H1 (cell line): ENCODE measurements around the gene SNRPE. TPM values are rescaled to one million over a fixed set of nuclear protein-coding genes. Genes with fewer than 3 reads are reported as not detected.

Source experiments
- CTCF ChIA-PET: fragments of 300-600 bp; sonication (Branson Sonifier 250); formaldehyde crosslinking; loops from one replicate; lab custom pipeline; 2021; ENCODE audit not compliant: partially characterized antibody; lab: Charles Lee
- POLR2A ChIA-PET: fragments of 300-600 bp; sonication (Branson Sonifier 250); formaldehyde crosslinking; loops from one replicate; lab custom pipeline; 2021; ENCODE audit warnings: inconsistent platforms; ENCODE audit not compliant: partially characterized antibody; lab: Charles Lee
- DNase-seq, 2 experiments: peaks; one replicate each; pipeline versions ENCODE4 v3.0.0 to v3.0.0-alpha.2; 2010 to 2022; ENCODE audit warnings: low spot score in 2 of 2, low read depth in 1 of 2, mixed read lengths in 1 of 2
- FAIRE-seq: peaks from 2 replicates; lab custom pipeline; 2011; peaks lifted over from hg19 to GRCh38; lab: Jason Lieb, UNC
- H2AFZ ChIP-seq: 2 replicates; pipeline ENCODE4 v1.8.1; 2012; ENCODE audit warnings: low read length, inconsistent platforms
- H2AK5ac ChIP-seq: 2 replicates; pipeline ENCODE4 v1.6.1; 2013; ENCODE audit warnings: low read depth, low read length
- H2BK120ac ChIP-seq: replicated peaks from 2 replicates; pipeline ENCODE3; 2013; ENCODE audit warnings: low read depth, low read length, inconsistent platforms
- H2BK12ac ChIP-seq: 2 replicates; pipeline ENCODE4 v1.6.1; 2013; ENCODE audit warnings: low read depth, low read length
- H2BK15ac ChIP-seq: 2 replicates; pipeline ENCODE4 v1.6.1; 2013; ENCODE audit warnings: low read length
- H2BK20ac ChIP-seq: 2 replicates; pipeline ENCODE4 v1.6.1; 2013; ENCODE audit warnings: low read length
- H2BK5ac ChIP-seq: 2 replicates; pipeline ENCODE4 v1.6.1; 2013; ENCODE audit warnings: low read depth, low read length
- H3K14ac ChIP-seq: 2 replicates; pipeline ENCODE4 v1.6.1; 2013; ENCODE audit warnings: inconsistent platforms; ENCODE audit not compliant: insufficient read length
- H3K18ac ChIP-seq: 2 replicates; pipeline ENCODE4 v1.6.1; 2013; ENCODE audit warnings: low read length; ENCODE audit errors: extremely low read depth
- H3K23ac ChIP-seq: 2 replicates; pipeline ENCODE4 v1.6.1; 2013; ENCODE audit warnings: inconsistent platforms; ENCODE audit not compliant: insufficient read length
- H3K23me2 ChIP-seq: 2 replicates; pipeline ENCODE4 v1.6.1; 2013; ENCODE audit warnings: low read depth, low read length
- H3K27ac ChIP-seq: 2 replicates; pipeline ENCODE4 v1.6.1; 2011; ENCODE audit warnings: low read depth, low read length, inconsistent platforms
- H3K27me3 ChIP-seq, 4 experiments: replicated peaks in 1 of 4; 1 replicate in 1 of 4; 2 replicates in 3 of 4; pipeline versions ENCODE4 v1.6.1 to v1.8.1; 2011 to 2013; ENCODE audit warnings: low read length in 3 of 4, mild to moderate bottlenecking in 3 of 4, inconsistent platforms in 2 of 4, mixed read lengths in 2 of 4, moderate library complexity in 1 of 4; ENCODE audit not compliant: control insufficient read depth in 3 of 4, insufficient read depth in 3 of 4; ENCODE audit errors: extremely low read depth in 1 of 4
- H3K36me3 ChIP-seq, 4 experiments: 2 replicates each; pipeline versions ENCODE4 v1.6.1 to v1.8.1; 2011 to 2013; ENCODE audit warnings: mild to moderate bottlenecking in 4 of 4, low read length in 3 of 4, moderate library complexity in 2 of 4, control low read depth in 1 of 4, inconsistent platforms in 1 of 4; ENCODE audit not compliant: insufficient read depth in 4 of 4, control insufficient read depth in 2 of 4
- H3K4ac ChIP-seq: replicated peaks from 2 replicates; pipeline ENCODE3; 2013; ENCODE audit warnings: low read length, low read depth, mixed read lengths, inconsistent platforms; ENCODE audit not compliant: insufficient read length
- H3K4me1 ChIP-seq, 4 experiments: replicated peaks in 1 of 4; 1 replicate in 1 of 4; 2 replicates in 3 of 4; pipeline versions ENCODE4 v1.6.1 to v1.8.1; 2011 to 2013; ENCODE audit warnings: low read length in 3 of 4, inconsistent platforms in 2 of 4, mixed read lengths in 1 of 4; ENCODE audit not compliant: insufficient read depth in 4 of 4, control insufficient read depth in 3 of 4
- H3K4me2 ChIP-seq, 2 experiments: 2 replicates each; pipeline versions ENCODE4 v1.6.1 to v1.8.1; 2011 to 2013; ENCODE audit warnings: low read depth in 2 of 2, low read length in 2 of 2, control low read depth in 1 of 2, inconsistent platforms in 1 of 2, mild to moderate bottlenecking in 1 of 2; ENCODE audit not compliant: insufficient read depth in 1 of 2
- H3K4me3 ChIP-seq, 4 experiments: fragments of 200-600, 300-600 bp in 1 of 4; sonication (generic), shearing (Covaris generic), sonication (Bioruptor Twin) in 1 of 4; 2 replicates each; pipeline versions ENCODE4 v1.5.1 to v1.8.1; 2011 to 2016; ENCODE audit warnings: low read length in 4 of 4, low read depth in 3 of 4, control low read depth in 2 of 4, inconsistent platforms in 2 of 4, mild to moderate bottlenecking in 2 of 4, mixed read lengths in 1 of 4, moderate library complexity in 1 of 4; ENCODE audit not compliant: insufficient read depth in 2 of 4; ENCODE audit errors: extremely low read depth in 1 of 4
- H3K56ac ChIP-seq: replicated peaks from 2 replicates; pipeline ENCODE3; 2013; ENCODE audit warnings: low read depth, mild to moderate bottlenecking, mixed read lengths, low read length, inconsistent platforms; ENCODE audit not compliant: insufficient read length
- H3K79me1 ChIP-seq: 2 replicates; pipeline ENCODE4 v1.6.1; 2013; ENCODE audit warnings: low read depth, low read length, control low read depth
- H3K79me2 ChIP-seq, 2 experiments: 2 replicates each; pipeline versions ENCODE4 v1.6.1 to v1.8.1; 2012 to 2013; ENCODE audit warnings: low read length in 2 of 2, mild to moderate bottlenecking in 2 of 2, inconsistent platforms in 1 of 2; ENCODE audit not compliant: insufficient read depth in 2 of 2, control insufficient read depth in 1 of 2
- H3K9ac ChIP-seq, 4 experiments: replicated peaks in 1 of 4; 1 replicate in 1 of 4; 2 replicates in 3 of 4; pipeline versions ENCODE4 v1.6.1 to v1.8.1; 2011 to 2013; ENCODE audit warnings: low read depth in 3 of 4, low read length in 3 of 4, control low read depth in 2 of 4, mild to moderate bottlenecking in 2 of 4, moderate library complexity in 2 of 4, inconsistent platforms in 1 of 4; ENCODE audit errors: extremely low read depth in 1 of 4
- H3K9me3 ChIP-seq, 2 experiments: 2 replicates each; pipeline versions ENCODE4 v1.6.1 to v1.8.1; 2012 to 2013; ENCODE audit warnings: mild to moderate bottlenecking in 2 of 2, moderate library complexity in 2 of 2, control low read depth in 1 of 2, inconsistent platforms in 1 of 2, low read depth in 1 of 2, low read length in 1 of 2, mixed read lengths in 1 of 2; ENCODE audit not compliant: insufficient read depth in 2 of 2
- H4K20me1 ChIP-seq, 2 experiments: replicated peaks in 1 of 2; 2 replicates each; pipeline versions ENCODE3 to v1.8.1; 2011 to 2013; ENCODE audit warnings: inconsistent platforms in 2 of 2, low read length in 2 of 2, mild to moderate bottlenecking in 1 of 2; ENCODE audit not compliant: insufficient read depth in 2 of 2, control insufficient read depth in 1 of 2
- H4K5ac ChIP-seq: 2 replicates; pipeline ENCODE4 v1.6.1; 2013; ENCODE audit warnings: low read length, low read depth, mixed read lengths, inconsistent platforms; ENCODE audit not compliant: insufficient read length
- H4K8ac ChIP-seq: 2 replicates; pipeline ENCODE4 v1.8.0; 2013; ENCODE audit warnings: mild to moderate bottlenecking, moderate library complexity, low read length, inconsistent platforms; ENCODE audit not compliant: insufficient read depth; ENCODE audit errors: extremely low read depth
- H4K91ac ChIP-seq: replicated peaks from 2 replicates; pipeline ENCODE3; 2013; ENCODE audit warnings: low read length, mixed read lengths, inconsistent platforms; ENCODE audit not compliant: insufficient read length
- WGBS, 2 experiments: shearing (Covaris generic) in 1 of 2; methylation state at CpG; one replicate each; pipeline versions ENCODE4 v1.1.6 to v1.1.7; 2013 to 2015; ENCODE audit warnings: low lambda C conversion rate in 2 of 2, mixed read lengths in 2 of 2, inconsistent platforms in 1 of 2, low coverage in 1 of 2, missing lambda C conversion rate in 1 of 2; ENCODE audit not compliant: insufficient replicate concordance in 2 of 2, insufficient coverage in 1 of 2, insufficient read length in 1 of 2; ENCODE audit errors: extremely low coverage in 1 of 2, missing lambda C conversion rate in 1 of 2; 5-methylcytosine and 5-hydroxymethylcytosine counted together
- polyA plus RNA-seq, 7 experiments: library from polyadenylated mRNA; depleted of rRNA in 3 of 7; stranded (reverse) in 5 of 7; unstranded in 2 of 7; fragments of >200 nt in 5 of 7; fragments of 200-250 nt in 2 of 7; gene quantifications; 1 replicate in 5 of 7; 2 replicates in 1 of 7; 4 replicates in 1 of 7; pipeline versions ENCODE4 v1.2.1 to v1.2.3, GENCODE V29; 2011 to 2013; ENCODE audit warnings: missing spikeins in 2 of 7, mixed read lengths in 2 of 7
- total RNA-seq: library from RNA; stranded (reverse); fragmentation: NEBNext Ultra II Directional; extraction: Animal tissue kit (Norgen Biotek cat#: 25700); gene quantifications from 2 replicates; pipeline ENCODE4 v1.2.1, GENCODE V29; 2021

SNRPE gene
- total and polyA plus RNA-seq, 2 of the 8 experiments (the other 6 are each of a cell fraction or from before 2014, with no cell fraction given) = 416 to 461 TPM

DNA sequence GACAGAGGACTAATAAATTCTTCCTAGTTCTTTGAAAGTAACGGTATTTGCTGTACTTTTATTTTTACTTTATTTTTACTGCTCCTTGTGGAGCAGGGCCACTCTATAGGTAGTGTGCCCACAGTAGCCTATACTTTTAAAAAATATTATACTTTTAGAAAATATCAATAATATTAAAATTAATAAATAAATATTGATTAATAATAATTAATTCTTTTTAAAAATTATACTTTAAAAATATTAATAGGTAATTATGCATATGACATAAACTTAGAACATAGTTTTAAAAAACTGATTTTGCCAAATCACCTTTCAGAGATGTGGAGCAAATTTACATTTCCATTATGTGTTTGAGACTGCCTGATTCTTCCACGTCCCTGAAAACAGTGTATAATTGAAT is 35.2 kb upstream of the SNRPE start:
- CTCF ChIA-PET = no interaction called here
- 98% methylated on average over 2 of the region's 2 CpGs; no CpG with 5 or more reads in 1 of the 2 experiments for WGBS, 2 experiments
- H3K36me3 ChIP-seq = peaks cover 5 to 58% (median 42%) of the 10 kb centered on the region in 4 experiments

More for the DNA sequence above, 35.2 kb upstream of the SNRPE start:
- H2BK20ac ChIP-seq = no peak overlapping the region
- no peaks in the 10 kb centered on the region for H3K23me2 ChIP-seq
- H3K4me3 ChIP-seq = no peak overlapping the region
- H3K4me2 ChIP-seq = no peak overlapping the region
- no peak overlapping the region for H2AK5ac ChIP-seq
- no peak overlapping the region for H3K14ac ChIP-seq
- no peak for FAIRE-seq
- no peak overlapping the region for H3K23ac ChIP-seq
- no peaks in the 10 kb centered on the region for H3K4me1 ChIP-seq
- peaks cover 0 to 28% of the 10 kb centered on the region in 2 experiments; a peak in 2 of 4 replicates for H3K79me2 ChIP-seq
- H3K79me1 ChIP-seq = peaks cover 4% of the 10 kb centered on the region; the same call in 1 of the 2 replicates
- DNase-seq = no peak
- H2BK5ac ChIP-seq = no peak overlapping the region
- no peak overlapping the region for H4K91ac ChIP-seq
- H4K8ac ChIP-seq = no peak overlapping the region
- no peak overlapping the region for H3K27ac ChIP-seq
- no peak overlapping the region for H4K5ac ChIP-seq
- H3K4ac ChIP-seq = no peak overlapping the region
- H2BK15ac ChIP-seq = no peak overlapping the region
- H3K56ac ChIP-seq = no peak overlapping the region
- POLR2A ChIA-PET = no interaction called here
- H2BK120ac ChIP-seq = no peak overlapping the region
- H3K9ac ChIP-seq = no peak overlapping the region
- no peaks in the 10 kb centered on the region for H3K9me3 ChIP-seq
- no peak overlapping the region for H2BK12ac ChIP-seq
- H3K27me3 ChIP-seq = no peaks in the 10 kb centered on the region
- no peak overlapping the region for H2AFZ ChIP-seq
- H4K20me1 ChIP-seq = peaks cover 5% of the 10 kb centered on the region in 2 experiments
- no peak overlapping the region for H3K18ac ChIP-seq
